ENCODE measurements around the gene FAM53A.

- TF ChIP-seq, protein P1, sequence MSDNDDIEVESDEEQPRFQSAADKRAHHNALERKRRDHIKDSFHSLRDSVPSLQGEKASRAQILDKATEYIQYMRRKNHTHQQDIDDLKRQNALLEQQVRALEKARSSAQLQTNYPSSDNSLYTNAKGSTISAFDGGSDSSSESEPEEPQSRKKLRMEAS (IDR thresholded peaks at IDR 0.05) = no peak
- TF ChIP-seq, protein P2, sequence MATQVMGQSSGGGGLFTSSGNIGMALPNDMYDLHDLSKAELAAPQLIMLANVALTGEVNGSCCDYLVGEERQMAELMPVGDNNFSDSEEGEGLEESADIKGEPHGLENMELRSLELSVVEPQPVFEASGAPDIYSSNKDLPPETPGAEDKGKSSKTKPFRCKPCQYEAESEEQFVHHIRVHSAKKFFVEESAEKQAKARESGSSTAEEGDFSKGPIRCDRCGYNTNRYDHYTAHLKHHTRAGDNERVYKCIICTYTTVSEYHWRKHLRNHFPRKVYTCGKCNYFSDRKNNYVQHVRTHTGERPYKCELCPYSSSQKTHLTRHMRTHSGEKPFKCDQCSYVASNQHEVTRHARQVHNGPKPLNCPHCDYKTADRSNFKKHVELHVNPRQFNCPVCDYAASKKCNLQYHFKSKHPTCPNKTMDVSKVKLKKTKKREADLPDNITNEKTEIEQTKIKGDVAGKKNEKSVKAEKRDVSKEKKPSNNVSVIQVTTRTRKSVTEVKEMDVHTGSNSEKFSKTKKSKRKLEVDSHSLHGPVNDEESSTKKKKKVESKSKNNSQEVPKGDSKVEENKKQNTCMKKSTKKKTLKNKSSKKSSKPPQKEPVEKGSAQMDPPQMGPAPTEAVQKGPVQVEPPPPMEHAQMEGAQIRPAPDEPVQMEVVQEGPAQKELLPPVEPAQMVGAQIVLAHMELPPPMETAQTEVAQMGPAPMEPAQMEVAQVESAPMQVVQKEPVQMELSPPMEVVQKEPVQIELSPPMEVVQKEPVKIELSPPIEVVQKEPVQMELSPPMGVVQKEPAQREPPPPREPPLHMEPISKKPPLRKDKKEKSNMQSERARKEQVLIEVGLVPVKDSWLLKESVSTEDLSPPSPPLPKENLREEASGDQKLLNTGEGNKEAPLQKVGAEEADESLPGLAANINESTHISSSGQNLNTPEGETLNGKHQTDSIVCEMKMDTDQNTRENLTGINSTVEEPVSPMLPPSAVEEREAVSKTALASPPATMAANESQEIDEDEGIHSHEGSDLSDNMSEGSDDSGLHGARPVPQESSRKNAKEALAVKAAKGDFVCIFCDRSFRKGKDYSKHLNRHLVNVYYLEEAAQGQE (IDR thresholded peaks at IDR 0.05) = no peak
- TF ChIP-seq USF2 (IDR thresholded peaks at IDR 0.05) (no peak), EP300 (IDR thresholded peaks at IDR 0.05) (no peak), CEBPB (IDR thresholded peaks at IDR 0.05) (no peak), CBX8 (IDR thresholded peaks at IDR 0.05) (no peak), CTCF (IDR thresholded peaks at IDR 0.05) (no peak), RAD21 (conservative IDR thresholded peaks at IDR 0.05 in 1 of 2, IDR thresholded peaks at IDR 0.05 in 1 of 2) (no peak)
Measured at GRCh38 chr4:1732911-1733310, 48.8 kb upstream of the FAM53A start.

All from A549 (cell line).